Psoas muscle (tissue), 8 donors: Measurements from ENCODE around the gene ZNF394. TPM values are rescaled to one million over a fixed set of nuclear protein-coding genes. Genes with fewer than 3 reads are reported as not detected.

Experiments
- ATAC-seq, 4 donors: fragments of 200-7000 bp; cut with Tn5 transposase; one replicate each; pipeline ENCODE4 v1.9.1; 2020; ENCODE audit warnings: moderate library complexity in 3 of 4, mild to moderate bottlenecking in 2 of 4
- DNase-seq, 2 donors: peaks; one replicate each; pipeline ENCODE4 v3.0.0-alpha.2; 2020
- H3K27ac ChIP-seq: fragments of 200-600 bp; one replicate; pipeline ENCODE4 v1.8.0; 2022
- H3K27me3 ChIP-seq, 3 donors: fragments of 200-600 bp in 1 of 3; one replicate each; pipeline versions ENCODE4 v1.6.1 to v1.8.0; 2013 to 2022; ENCODE audit warnings: low read length in 2 of 3, mild to moderate bottlenecking in 2 of 3, moderate library complexity in 1 of 3; ENCODE audit not compliant: insufficient read depth in 3 of 3
- H3K36me3 ChIP-seq, 2 donors: fragments of 200-600 bp in 1 of 2; one replicate each; pipeline versions ENCODE4 v1.6.1 to v1.8.0; 2013 to 2022; ENCODE audit warnings: low read depth in 1 of 2, mild to moderate bottlenecking in 1 of 2, moderate library complexity in 1 of 2; ENCODE audit not compliant: insufficient read depth in 1 of 2
- H3K4me1 ChIP-seq: fragments of 200-600 bp; one replicate; pipeline ENCODE4 v1.8.0; 2022
- H3K4me3 ChIP-seq: fragments of 200-600 bp; one replicate; pipeline ENCODE4 v1.8.0; 2022; ENCODE audit warnings: mild to moderate bottlenecking
- H3K9me3 ChIP-seq: fragments of 200-600 bp; one replicate; pipeline ENCODE4 v1.8.0; 2022
- WGBS, 3 donors: extraction: QIAGEN DNeasy Blood & Tissue Kit; methylation state at CpG; one replicate each; pipeline versions ENCODE4 v1.1.6 to v1.1.7; 2013; 5-methylcytosine and 5-hydroxymethylcytosine counted together
- intact Hi-C, 2 donors: fragments of 100-400 bp; cut with DNase I; formaldehyde crosslinking; loops; one replicate each; pipeline versions ENCODE4 v1.11.0 to v1.14.2; 2022
- polyA plus RNA-seq, 3 donors: library from polyadenylated mRNA; stranded (reverse); fragments of 200-250 nt; gene quantifications; one replicate each; pipeline ENCODE4 v1.2.3, GENCODE V29; 2013
- total RNA-seq, 4 donors: library from RNA; stranded (reverse); fragmentation: NEBNext Ultra II Directional in 2 of 4; extraction: Animal tissue kit (Norgen Biotek cat#: 25700) in 2 of 4; gene quantifications; one replicate each; pipeline versions ENCODE4 v1.2.1 to v1.2.4, GENCODE V29; 2021 to 2023
- TF ChIP-seq, protein P1 (sequence below): fragments of 200-600 bp; IDR thresholded peaks from one replicate; pipeline ENCODE4 v1.8.0; 2022; ENCODE audit warnings: antibody characterized with exemption
- donor health status: healthy with polysubstance abuse.
- donor health status: DM: no; HTN: no; CAD: no; lungs with moderate emphysema.
- donor health status: Bipolar disorder and iron deficiency.
- donor health status: healthy.
- donor health status: DM: yes; HTN: yes; CAD: no.
- donor health status: DM: no; HTN: no; CAD: no.
- donor health status: DM: no; HTN: no; CAD: no.
- donor health status: DM: yes; HTN: yes; CAD: no.

Gene ZNF394
- total and polyA plus RNA-seq, 7 donors = 9.9 to 17.4 (median 15.9) TPM

DNA sequence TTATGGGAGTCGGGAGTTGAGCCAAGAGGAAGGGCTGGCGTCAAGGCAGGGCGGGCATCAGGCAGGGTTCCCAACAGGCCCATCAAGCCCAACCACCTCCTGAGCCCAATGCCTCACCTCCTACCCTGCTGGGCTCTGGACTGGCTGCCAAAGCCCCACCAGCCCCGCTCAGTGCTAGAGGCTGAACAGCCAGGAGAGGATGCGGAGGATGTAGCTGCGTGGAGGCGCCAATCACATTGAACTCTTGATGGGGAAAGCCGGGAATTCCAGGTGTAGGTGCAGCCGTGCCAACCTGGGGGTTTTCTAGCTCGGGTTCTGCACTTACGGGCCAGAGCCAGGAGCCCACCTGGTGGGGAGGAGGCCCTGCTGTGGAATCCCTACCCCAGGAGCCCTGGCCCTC lies 47.0 kb downstream of the ZNF394 start:
- TF ChIP-seq, protein P1, sequence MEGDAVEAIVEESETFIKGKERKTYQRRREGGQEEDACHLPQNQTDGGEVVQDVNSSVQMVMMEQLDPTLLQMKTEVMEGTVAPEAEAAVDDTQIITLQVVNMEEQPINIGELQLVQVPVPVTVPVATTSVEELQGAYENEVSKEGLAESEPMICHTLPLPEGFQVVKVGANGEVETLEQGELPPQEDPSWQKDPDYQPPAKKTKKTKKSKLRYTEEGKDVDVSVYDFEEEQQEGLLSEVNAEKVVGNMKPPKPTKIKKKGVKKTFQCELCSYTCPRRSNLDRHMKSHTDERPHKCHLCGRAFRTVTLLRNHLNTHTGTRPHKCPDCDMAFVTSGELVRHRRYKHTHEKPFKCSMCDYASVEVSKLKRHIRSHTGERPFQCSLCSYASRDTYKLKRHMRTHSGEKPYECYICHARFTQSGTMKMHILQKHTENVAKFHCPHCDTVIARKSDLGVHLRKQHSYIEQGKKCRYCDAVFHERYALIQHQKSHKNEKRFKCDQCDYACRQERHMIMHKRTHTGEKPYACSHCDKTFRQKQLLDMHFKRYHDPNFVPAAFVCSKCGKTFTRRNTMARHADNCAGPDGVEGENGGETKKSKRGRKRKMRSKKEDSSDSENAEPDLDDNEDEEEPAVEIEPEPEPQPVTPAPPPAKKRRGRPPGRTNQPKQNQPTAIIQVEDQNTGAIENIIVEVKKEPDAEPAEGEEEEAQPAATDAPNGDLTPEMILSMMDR = no peak
- DNase-seq = no peak
- no peaks in the 10 kb centered on the region for H3K27me3 ChIP-seq
- H3K36me3 ChIP-seq = peaks cover 6 to 97% of the 10 kb centered on the region in 2 donors
- no peak overlapping the region for H3K4me3 ChIP-seq
- no peaks in the 10 kb centered on the region for H3K9me3 ChIP-seq
- no peak for ATAC-seq
- intact Hi-C loops = no loop called here
- WGBS, 3 donors = 83 to 87% (median 83%) methylated on average over 11 of the region's 11 CpGs
- H3K27ac ChIP-seq = no peak overlapping the region
- H3K4me1 ChIP-seq = no peaks in the 10 kb centered on the region

DNA sequence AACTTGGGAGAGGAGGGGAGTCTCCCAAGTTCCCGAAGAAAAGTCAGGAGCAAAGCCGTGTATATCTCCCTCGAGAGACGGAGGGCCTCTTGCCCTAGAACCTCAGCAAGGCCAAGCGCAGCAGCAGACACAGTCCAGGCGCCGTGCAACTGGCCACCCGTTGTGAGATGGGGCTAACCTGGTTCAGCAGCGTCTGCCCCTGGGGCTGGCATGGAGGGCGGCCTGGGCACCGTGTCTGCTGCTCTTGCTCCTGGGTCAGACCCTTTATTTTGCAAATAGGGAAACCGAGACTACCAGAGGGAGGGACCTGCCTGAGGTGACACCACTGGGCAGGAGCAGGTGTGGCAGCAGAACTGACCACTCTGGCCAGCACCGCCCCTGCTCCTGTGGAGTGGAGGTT lies 47.5 kb downstream of the ZNF394 start:
- 81 to 87% (median 84%) methylated on average over 13 of the region's 13 CpGs for WGBS, 3 donors
- H3K27me3 ChIP-seq = no peaks in the 10 kb centered on the region
- H3K27ac ChIP-seq = no peak overlapping the region
- DNase-seq (no peak), ATAC-seq (no peak)
- no peak overlapping the region for H3K4me3 ChIP-seq
- H3K4me1 ChIP-seq = no peaks in the 10 kb centered on the region
- H3K9me3 ChIP-seq = no peaks in the 10 kb centered on the region
- intact Hi-C loops = no loop called here
- H3K36me3 ChIP-seq = peaks cover 6 to 97% of the 10 kb centered on the region in 2 donors
- TF ChIP-seq, protein P1 = no peak

GRCh38 chr7:99451936-99452335 lies 48.1 kb downstream of the ZNF394 start:
- H3K27me3 ChIP-seq = no peaks in the 10 kb centered on the region
- intact Hi-C loops = no loop called here
- no peak overlapping the region for H3K27ac ChIP-seq
- H3K4me3 ChIP-seq = no peak overlapping the region
- H3K4me1 ChIP-seq = no peaks in the 10 kb centered on the region
- TF ChIP-seq, protein P1 = no peak
- H3K9me3 ChIP-seq = no peaks in the 10 kb centered on the region
- ATAC-seq (no peak), DNase-seq (no peak)
- H3K36me3 ChIP-seq = peaks cover 6 to 97% of the 10 kb centered on the region in 2 donors
- WGBS, 3 donors = 78 to 93% (median 83%) methylated on average over 8 of the region's 8 CpGs

DNA sequence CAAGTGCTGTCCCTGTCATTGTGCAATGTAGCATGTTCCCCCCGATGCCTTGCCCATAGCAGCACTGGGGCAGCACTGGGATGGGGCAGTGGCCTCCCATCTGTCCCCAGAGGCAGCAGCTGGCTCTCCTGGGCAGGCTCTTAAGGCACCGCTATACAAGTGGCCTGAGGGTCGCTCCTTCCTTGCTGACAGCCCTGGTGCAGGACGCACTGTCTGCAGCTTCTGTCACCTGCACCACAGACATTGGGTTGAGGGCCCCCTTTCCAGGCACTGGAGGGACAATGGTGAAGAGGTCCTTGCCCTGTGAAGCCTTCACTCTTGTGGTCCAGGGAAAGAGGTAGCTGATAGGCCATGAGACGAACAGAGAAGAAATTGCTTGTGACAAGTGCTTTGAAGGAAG lies 50.8 kb downstream of the ZNF394 start:
- H3K4me3 ChIP-seq = no peak overlapping the region
- 92 to 95% (median 92%) methylated on average over 5 of the region's 5 CpGs for WGBS, 3 donors
- no peaks in the 10 kb centered on the region for H3K27me3 ChIP-seq
- no peak overlapping the region for H3K27ac ChIP-seq
- peaks cover 10 to 99% of the 10 kb centered on the region in 2 donors for H3K36me3 ChIP-seq
- H3K9me3 ChIP-seq = no peaks in the 10 kb centered on the region
- no peak for ATAC-seq
- TF ChIP-seq, protein P1 = no peak
- intact Hi-C loops = no loop called here
- no peak for DNase-seq
- H3K4me1 ChIP-seq = no peaks in the 10 kb centered on the region

DNA sequence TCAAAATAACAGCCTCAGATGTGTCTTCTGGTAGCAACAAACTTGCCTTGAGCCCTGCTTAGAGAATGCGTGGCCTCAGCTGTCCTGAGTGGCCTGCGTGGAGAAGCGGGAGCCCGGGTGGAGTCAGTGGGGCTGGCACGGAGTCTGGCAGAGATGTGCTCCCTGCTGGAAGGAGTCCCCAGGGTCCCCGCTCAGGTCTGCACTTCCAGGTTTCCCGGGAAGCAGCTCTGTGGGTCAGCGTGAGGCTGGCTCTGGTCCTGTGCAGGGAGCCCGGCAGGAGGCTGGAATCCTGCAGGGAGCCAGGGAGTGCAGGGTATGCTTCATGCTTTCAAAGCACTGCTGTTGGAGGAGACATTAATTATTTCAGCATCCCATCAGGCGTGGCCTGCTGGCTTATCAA lies 51.2 kb downstream of the ZNF394 start:
- no peaks in the 10 kb centered on the region for H3K9me3 ChIP-seq
- no peaks in the 10 kb centered on the region for H3K4me1 ChIP-seq
- ATAC-seq (no peak), DNase-seq (no peak)
- 87 to 88% (median 88%) methylated on average over 10 of the region's 10 CpGs for WGBS, 3 donors
- TF ChIP-seq, protein P1 = no peak
- H3K36me3 ChIP-seq = peaks cover 10 to 99% of the 10 kb centered on the region in 2 donors
- no peaks in the 10 kb centered on the region for H3K27me3 ChIP-seq
- H3K27ac ChIP-seq = no peak overlapping the region
- intact Hi-C loops = no loop called here
- H3K4me3 ChIP-seq = no peak overlapping the region
